Uterus (tissue), 4 donors: Measurements from ENCODE around the gene CA10. TPM values are rescaled to one million over a fixed set of nuclear protein-coding genes. Genes with fewer than 3 reads are reported as not detected.

Experiments used
- DNase-seq, 2 donors: peaks; one replicate each; pipeline ENCODE4 v3.0.0-alpha.2; 2019 to 2020
- H3K27ac ChIP-seq, 2 donors: fragments of 200-600 bp; sonication (generic); 1 replicate in 1 of 2; 2 replicates in 1 of 2; pipeline ENCODE4 v1.5.1; 2016 to 2018
- H3K27me3 ChIP-seq, 2 donors: fragments of 200-600 bp; sonication (generic); one replicate each; pipeline ENCODE4 v1.5.1; 2018 to 2019; ENCODE audit warnings: control low read depth in 1 of 2
- H3K36me3 ChIP-seq, 2 donors: fragments of 200-600 bp; sonication (generic); one replicate each; pipeline ENCODE4 v1.5.1; 2019; ENCODE audit warnings: control low read depth in 1 of 2
- H3K4me1 ChIP-seq, 2 donors: fragments of 200-600 bp; sonication (generic); one replicate each; pipeline ENCODE4 v1.5.1; 2018 to 2019; ENCODE audit warnings: control low read depth in 1 of 2
- H3K4me3 ChIP-seq, 2 donors: fragments of 200-600 bp; sonication (generic); 1 replicate in 1 of 2; 2 replicates in 1 of 2; pipeline ENCODE4 v1.5.1; 2018 to 2019; ENCODE audit warnings: mild to moderate bottlenecking in 1 of 2
- H3K9me3 ChIP-seq, 2 donors: fragments of 200-600 bp; sonication (generic); one replicate each; pipeline ENCODE4 v1.5.1; 2019; ENCODE audit warnings: control low read depth in 1 of 2
- POLR2A ChIP-seq, 2 donors: fragments of 450-650 bp; IDR thresholded peaks; one replicate each; pipeline ENCODE4 v1.6.1; 2016; ENCODE audit warnings: antibody characterized with exemption in 2 of 2, mild to moderate bottlenecking in 1 of 2, moderate library complexity in 1 of 2
- intact Hi-C: fragments of 100-400 bp; cut with DNase I; formaldehyde crosslinking; loops from one replicate; pipeline ENCODE4 v1.15.1; 2023; ENCODE audit warnings: low total_unique reads
- total RNA-seq, 4 donors: library from RNA; depleted of rRNA in 3 of 4; stranded (reverse); fragments of >200 nt in 3 of 4; gene quantifications; one replicate each; pipeline versions ENCODE4 v1.1.0 to v1.2.4, GENCODE V29; 2014 to 2023
- TF ChIP-seq, protein P1 (sequence below), 4 experiments: fragments of 200-600 bp in 2 of 4; fragments of 450-650 bp in 2 of 4; sonication (generic) in 2 of 4; IDR thresholded peaks; one replicate each; pipeline ENCODE4 v1.5.1; 2016 to 2019; ENCODE audit warnings: antibody characterized with exemption in 4 of 4, mild to moderate bottlenecking in 2 of 4, moderate library complexity in 1 of 4
- donor health status: DM: yes; HTN: yes; CAD: no.

The CA10 gene
- total RNA-seq, 4 donors from 2014 or later: 5.3 TPM; not detected in 3

DNA sequence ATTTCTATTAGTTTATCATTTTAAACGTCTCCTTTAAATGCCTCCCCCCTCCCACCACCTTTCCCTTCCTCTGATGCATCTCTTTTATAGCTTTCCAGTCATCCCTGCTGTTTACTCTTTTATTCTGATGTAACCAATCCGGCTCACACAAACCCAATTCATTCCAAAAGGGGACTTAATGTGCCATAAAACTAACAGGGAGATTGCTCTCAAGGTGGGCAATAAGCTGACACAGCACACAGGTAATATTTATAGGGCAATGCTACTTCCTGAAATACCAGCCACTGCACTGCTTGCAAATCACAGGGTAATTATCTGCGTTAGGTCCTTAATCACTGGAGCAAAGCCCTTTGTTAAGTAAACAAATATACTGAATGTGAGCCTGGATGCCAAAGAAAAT, 23.3 kb upstream of the CA10 start:
- Histone ChIP-seq H3K36me3 (no peaks in the 10 kb centered on the region), H3K27ac (no peak overlapping the region), H3K4me3 (no peak overlapping the region), H3K9me3 (no peaks in the 10 kb centered on the region), H3K27me3 (no peaks in the 10 kb centered on the region), H3K4me1 (no peaks in the 10 kb centered on the region)
- intact Hi-C loops: no loop called here
- no peak for TF ChIP-seq POLR2A (IDR thresholded peaks at IDR 0.05)
- TF ChIP-seq, protein P1, sequence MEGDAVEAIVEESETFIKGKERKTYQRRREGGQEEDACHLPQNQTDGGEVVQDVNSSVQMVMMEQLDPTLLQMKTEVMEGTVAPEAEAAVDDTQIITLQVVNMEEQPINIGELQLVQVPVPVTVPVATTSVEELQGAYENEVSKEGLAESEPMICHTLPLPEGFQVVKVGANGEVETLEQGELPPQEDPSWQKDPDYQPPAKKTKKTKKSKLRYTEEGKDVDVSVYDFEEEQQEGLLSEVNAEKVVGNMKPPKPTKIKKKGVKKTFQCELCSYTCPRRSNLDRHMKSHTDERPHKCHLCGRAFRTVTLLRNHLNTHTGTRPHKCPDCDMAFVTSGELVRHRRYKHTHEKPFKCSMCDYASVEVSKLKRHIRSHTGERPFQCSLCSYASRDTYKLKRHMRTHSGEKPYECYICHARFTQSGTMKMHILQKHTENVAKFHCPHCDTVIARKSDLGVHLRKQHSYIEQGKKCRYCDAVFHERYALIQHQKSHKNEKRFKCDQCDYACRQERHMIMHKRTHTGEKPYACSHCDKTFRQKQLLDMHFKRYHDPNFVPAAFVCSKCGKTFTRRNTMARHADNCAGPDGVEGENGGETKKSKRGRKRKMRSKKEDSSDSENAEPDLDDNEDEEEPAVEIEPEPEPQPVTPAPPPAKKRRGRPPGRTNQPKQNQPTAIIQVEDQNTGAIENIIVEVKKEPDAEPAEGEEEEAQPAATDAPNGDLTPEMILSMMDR (IDR thresholded peaks at IDR 0.05): no peak
- no peak for DNase-seq

DNA sequence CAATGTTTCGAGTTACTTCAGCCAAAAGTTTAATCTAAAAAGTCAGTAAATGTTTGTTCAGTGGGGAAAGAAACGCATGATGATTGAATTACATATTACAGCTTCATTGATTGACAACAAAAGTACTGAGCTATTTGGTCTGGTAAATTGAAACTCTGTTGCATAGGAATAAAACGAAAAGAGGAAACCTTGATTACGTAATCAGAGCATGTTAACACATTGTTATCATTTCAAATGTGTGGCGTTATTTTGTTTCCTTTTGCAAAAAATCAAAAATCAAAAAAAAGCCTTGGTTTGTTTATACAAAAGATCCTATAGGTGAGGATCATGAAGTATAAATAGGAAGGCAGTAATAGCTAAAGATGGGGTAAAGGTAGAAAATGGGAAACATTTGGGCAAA, 19.5 kb upstream of the CA10 start:
- no peaks in the 10 kb centered on the region for H3K4me1 ChIP-seq
- H3K9me3 ChIP-seq: no peaks in the 10 kb centered on the region
- intact Hi-C loops: no loop called here
- TF ChIP-seq POLR2A (IDR thresholded peaks at IDR 0.05): no peak
- TF ChIP-seq, protein P1 (IDR thresholded peaks at IDR 0.05): no peak
- H3K36me3 ChIP-seq: no peaks in the 10 kb centered on the region
- no peak overlapping the region for H3K4me3 ChIP-seq
- DNase-seq: no peak
- no peaks in the 10 kb centered on the region for H3K27me3 ChIP-seq
- no peak overlapping the region for H3K27ac ChIP-seq

DNA sequence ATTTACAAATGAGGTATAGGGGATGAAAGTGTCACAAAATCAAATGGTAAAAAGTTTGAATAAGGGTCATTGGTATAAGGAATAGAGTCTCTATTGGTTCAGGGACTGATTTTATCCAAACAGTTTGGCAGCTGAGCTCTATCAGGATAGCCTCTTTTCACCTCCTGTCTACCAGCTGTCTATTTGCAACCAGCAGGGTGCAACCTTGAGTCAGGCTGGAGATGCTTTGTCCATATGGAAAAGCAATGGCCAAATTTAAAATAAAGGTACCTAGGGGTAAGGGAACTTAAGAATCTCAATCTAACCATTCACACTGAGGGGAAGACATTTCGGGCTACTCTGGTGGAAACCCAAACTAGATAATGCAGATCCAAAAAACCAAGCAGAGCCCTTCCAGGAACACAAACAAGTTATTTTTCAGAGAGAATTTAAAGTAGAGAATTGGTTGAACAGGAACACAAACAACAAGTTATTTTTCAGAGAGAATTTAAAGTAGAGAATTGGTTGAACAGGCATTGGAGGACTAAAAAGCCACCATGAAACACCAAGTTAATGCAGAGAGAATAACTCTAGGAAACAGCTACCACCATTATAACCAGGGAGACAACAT, 12.6 kb upstream of the CA10 start:
- Histone ChIP-seq H3K27ac (no peak overlapping the region), H3K36me3 (no peaks in the 10 kb centered on the region), H3K4me1 (no peaks in the 10 kb centered on the region), H3K27me3 (no peaks in the 10 kb centered on the region), H3K4me3 (no peak overlapping the region), H3K9me3 (no peaks in the 10 kb centered on the region)
- intact Hi-C loops: no loop called here
- DNase-seq: no peak
- TF ChIP-seq POLR2A (IDR thresholded peaks at IDR 0.05): no peak
- TF ChIP-seq, protein P1 (IDR thresholded peaks at IDR 0.05): no peak

DNA sequence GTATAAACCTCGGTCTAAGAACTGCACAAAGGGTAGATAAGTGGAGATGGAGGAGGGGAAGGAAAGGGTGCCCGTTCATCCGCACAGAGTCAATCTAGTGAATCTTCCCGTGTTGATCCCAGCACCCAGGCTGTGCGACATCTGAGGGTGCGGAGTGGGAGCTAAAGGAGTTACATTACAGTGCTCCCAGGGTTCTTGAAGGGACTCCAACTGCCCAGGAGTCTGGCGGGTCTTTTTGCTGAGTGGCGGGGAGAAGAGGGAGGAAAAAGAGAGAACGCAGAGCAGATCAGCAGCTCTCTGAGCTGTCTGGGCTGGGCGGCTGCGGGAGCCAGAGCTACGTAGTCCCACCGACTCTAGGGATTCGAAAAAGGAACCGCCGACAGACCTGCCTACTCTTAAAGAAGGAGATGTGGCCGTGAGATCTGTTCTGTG, 1.6 kb upstream of the CA10 start:
- H3K4me3 ChIP-seq: no peak overlapping the region
- H3K27me3 ChIP-seq: peaks cover 0 to 31% of the 10 kb centered on the region in 2 donors
- no peaks in the 10 kb centered on the region for H3K9me3 ChIP-seq
- no peak for DNase-seq
- H3K4me1 ChIP-seq: no peaks in the 10 kb centered on the region
- intact Hi-C loops: no loop called here
- H3K36me3 ChIP-seq: no peaks in the 10 kb centered on the region
- TF ChIP-seq, protein P1 (IDR thresholded peaks at IDR 0.05): no peak
- TF ChIP-seq POLR2A (IDR thresholded peaks at IDR 0.05): no peak
- no peak overlapping the region for H3K27ac ChIP-seq

DNA sequence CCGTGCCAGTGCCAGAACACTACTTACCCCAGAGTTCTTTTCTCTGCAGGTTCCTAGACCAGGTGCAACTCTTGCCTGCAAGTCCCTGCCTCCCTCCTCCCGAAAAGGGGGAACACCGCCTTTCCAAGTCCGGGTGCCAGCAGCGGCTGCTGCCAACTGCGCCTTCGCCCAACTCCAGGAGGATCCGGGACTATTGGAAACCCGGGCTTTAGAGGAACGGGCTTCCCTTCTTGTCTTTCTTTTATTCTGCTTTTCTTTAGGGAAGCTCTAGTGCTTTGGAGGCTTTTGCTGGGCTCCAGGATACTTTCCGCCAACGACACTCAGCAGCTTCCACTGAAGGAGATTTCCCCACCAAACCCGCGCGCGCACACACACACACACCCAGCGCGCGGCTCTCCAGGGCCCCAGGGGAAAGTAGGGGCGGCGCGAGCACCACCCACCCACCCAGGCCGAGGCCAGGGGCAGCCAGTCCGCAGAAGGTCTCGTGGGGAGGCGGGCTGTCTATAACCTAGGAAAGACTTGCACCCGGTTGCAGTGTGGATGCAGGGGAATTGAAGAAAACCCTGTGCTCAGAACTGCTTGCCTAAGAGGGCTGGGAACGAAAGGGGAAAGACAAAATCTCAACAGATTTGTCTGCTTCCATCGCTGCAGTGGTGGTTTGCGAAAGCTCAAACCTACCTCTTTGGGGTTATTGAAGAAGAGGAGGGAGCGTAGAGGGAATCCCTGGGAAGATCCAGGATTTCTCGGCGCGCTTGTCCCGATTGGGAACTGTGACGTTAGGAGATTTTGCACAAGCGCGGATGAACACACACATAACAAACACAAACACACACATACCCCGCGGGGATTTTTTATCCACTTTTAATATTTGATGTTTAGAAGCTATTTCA, 977 bp upstream of the CA10 start:
- no peak for DNase-seq
- Histone ChIP-seq H3K36me3 (no peaks in the 10 kb centered on the region), H3K27ac (no peak overlapping the region), H3K9me3 (no peaks in the 10 kb centered on the region), H3K27me3 (peaks cover 0 to 31% of the 10 kb centered on the region in 2 donors), H3K4me1 (no peaks in the 10 kb centered on the region), H3K4me3 (no peak overlapping the region)
- TF ChIP-seq, protein P1 (IDR thresholded peaks at IDR 0.05): no peak
- no peak for TF ChIP-seq POLR2A (IDR thresholded peaks at IDR 0.05)
- intact Hi-C loops: no loop called here
